ENCODE results near the gene PRR14L. TPM values are rescaled to one million over a fixed set of nuclear protein-coding genes. Genes with fewer than 3 reads are reported as not detected.
"Not testable (repeated sequence)": the region's sequence is repeated elsewhere in the genome, so short reads cannot be mapped to it uniquely, and the experiment has no call there.

PRR14L gene
- total RNA-seq, 2 donors from 2014 or later, result 50.3 to 57.4 TPM

DNA sequence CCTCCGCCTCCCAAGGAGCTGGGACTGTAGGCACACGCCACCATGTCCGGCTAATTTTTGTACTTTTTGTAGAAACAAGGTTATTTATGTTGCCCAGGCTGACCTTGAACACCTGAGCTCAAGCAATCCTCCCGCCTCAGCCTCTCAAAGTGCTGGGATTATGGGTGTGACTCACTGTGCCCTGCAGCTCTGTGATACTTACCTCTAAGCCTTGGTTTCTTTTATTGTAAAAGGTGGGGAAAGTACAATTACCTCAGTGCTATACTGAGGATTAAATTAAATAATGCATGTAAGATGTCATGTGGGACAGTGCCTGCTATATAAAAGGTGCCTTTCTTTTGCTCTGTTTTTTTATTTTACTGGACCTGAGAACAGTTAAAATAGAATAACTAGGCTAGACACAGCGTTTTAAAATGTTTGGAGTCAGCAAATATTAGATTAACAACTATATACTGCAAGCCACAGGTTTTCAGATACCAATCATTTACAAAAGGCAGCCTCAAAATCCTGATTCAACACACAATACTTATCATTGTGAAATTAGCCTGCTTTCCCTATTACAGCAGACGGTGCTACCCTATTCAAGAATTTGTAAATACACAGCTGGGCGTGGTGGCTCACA, 30.0 kb downstream of the PRR14L start:
- Mint-ChIP-seq H3K9me3 (no peaks in the 10 kb centered on the region), H3K27ac (peak overlapping the region in 1 of 2 donors; percentile 14), H3K36me3 (peaks cover 22 to 26% of the 10 kb centered on the region in 2 donors)
- ATAC-seq (no peak), DNase-seq (ENCODE audit: low spot score in 2 of 2) (no peak)

GRCh38 chr22:31715147-31715778, 34.7 kb downstream of the PRR14L start:
- DNase-seq (ENCODE audit: low spot score in 2 of 2), result no peak
- H3K27ac Mint-ChIP-seq, result peak overlapping the region in 1 of 2 donors; percentile 37
- H3K9me3 Mint-ChIP-seq, result no peaks in the 10 kb centered on the region
- ATAC-seq, result no peak
- peaks cover 28 to 33% of the 10 kb centered on the region in 2 donors for H3K36me3 Mint-ChIP-seq

GRCh38 chr22:31711226-31711625, 38.7 kb downstream of the PRR14L start:
- not testable (repeated sequence) for DNase-seq (ENCODE audit: low spot score in 2 of 2); ATAC-seq; H3K9me3 Mint-ChIP-seq
- H3K36me3 Mint-ChIP-seq, result peaks cover 18 to 24% of the 10 kb centered on the region in 2 donors
- H3K27ac Mint-ChIP-seq, result peak overlapping the region in 1 of 2 donors; percentile 74

GRCh38 chr22:31707519-31707918, 42.4 kb downstream of the PRR14L start:
- ATAC-seq, result no peak
- Mint-ChIP-seq H3K27ac (no peak overlapping the region), H3K36me3 (peaks cover 8 to 22% of the 10 kb centered on the region in 2 donors), H3K9me3 (no peaks in the 10 kb centered on the region)
- no peak for DNase-seq (ENCODE audit: low spot score in 2 of 2)

GRCh38 chr22:31695423-31695822, 54.5 kb downstream of the PRR14L start:
- H3K9me3 Mint-ChIP-seq, result no peaks in the 10 kb centered on the region
- ATAC-seq, result peak in 1 of 2 donors; percentile 21
- peaks cover 0 to 16% of the 10 kb centered on the region in 2 donors for H3K36me3 Mint-ChIP-seq
- H3K27ac Mint-ChIP-seq, result no peak overlapping the region
- no peak for DNase-seq (ENCODE audit: low spot score in 2 of 2)

DNA sequence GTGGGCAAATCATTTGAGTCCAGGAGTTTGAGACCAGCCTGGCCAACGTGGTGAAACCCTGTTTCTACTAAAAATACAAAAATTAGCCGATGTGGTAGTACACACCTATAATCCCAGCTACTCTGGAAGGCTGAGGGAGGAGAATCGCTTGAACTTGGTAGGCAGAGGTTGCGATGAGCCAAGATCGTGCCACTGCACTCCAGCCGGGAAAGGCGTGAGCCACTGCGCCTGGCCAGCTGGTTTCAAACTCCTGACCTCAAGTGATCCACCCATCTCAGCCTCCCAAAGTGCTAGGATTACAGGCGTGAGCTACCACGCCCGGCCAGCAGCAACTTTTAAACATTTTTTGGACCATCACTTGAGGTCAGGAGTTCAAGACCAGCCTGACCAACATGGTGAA, 55.9 kb downstream of the PRR14L start:
- Mint-ChIP-seq H3K36me3 (peaks cover 0 to 16% of the 10 kb centered on the region in 2 donors), H3K27ac (peak overlapping the region in 1 of 2 donors; percentile 60)
- not testable (repeated sequence) for DNase-seq (ENCODE audit: low spot score in 2 of 2); H3K9me3 Mint-ChIP-seq; ATAC-seq

- Mint-ChIP-seq H3K36me3 (peaks cover 0 to 23% of the 10 kb centered on the region in 2 donors), H3K27ac (peak overlapping the region in 1 of 2 donors; percentile 42), H3K9me3 (no peaks in the 10 kb centered on the region)
- DNase-seq (ENCODE audit: low spot score in 2 of 2) (no peak), ATAC-seq (peak; percentile 75 to 86)
Measured at GRCh38 chr22:31692186-31692886, 57.6 kb downstream of the PRR14L start.

DNA sequence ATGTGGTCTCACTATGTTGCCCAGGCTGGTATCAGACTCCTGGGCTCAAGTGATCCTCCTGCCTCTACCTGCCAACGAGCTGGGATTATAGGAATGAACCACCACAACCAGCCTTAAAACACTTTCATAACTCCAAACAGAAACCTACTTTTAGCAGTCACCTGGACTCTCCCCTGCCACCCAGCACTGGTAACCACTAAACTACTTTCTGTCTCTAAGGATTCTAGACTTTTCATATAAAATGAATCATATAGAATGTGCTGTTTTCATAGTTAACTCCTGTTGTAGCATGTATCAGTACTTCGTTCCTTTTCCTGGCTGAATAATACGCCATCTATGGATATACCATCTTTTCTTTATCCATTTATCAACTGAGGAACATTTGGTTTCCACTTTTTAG, 58.5 kb downstream of the PRR14L start:
- H3K27ac Mint-ChIP-seq, result peak overlapping the region in 1 of 2 donors; percentile 42
- H3K36me3 Mint-ChIP-seq, result peaks cover 0 to 23% of the 10 kb centered on the region in 2 donors
- no peak for DNase-seq (ENCODE audit: low spot score in 2 of 2)
- ATAC-seq, result peak; percentile 54 to 60
- no peaks in the 10 kb centered on the region for H3K9me3 Mint-ChIP-seq

DNA sequence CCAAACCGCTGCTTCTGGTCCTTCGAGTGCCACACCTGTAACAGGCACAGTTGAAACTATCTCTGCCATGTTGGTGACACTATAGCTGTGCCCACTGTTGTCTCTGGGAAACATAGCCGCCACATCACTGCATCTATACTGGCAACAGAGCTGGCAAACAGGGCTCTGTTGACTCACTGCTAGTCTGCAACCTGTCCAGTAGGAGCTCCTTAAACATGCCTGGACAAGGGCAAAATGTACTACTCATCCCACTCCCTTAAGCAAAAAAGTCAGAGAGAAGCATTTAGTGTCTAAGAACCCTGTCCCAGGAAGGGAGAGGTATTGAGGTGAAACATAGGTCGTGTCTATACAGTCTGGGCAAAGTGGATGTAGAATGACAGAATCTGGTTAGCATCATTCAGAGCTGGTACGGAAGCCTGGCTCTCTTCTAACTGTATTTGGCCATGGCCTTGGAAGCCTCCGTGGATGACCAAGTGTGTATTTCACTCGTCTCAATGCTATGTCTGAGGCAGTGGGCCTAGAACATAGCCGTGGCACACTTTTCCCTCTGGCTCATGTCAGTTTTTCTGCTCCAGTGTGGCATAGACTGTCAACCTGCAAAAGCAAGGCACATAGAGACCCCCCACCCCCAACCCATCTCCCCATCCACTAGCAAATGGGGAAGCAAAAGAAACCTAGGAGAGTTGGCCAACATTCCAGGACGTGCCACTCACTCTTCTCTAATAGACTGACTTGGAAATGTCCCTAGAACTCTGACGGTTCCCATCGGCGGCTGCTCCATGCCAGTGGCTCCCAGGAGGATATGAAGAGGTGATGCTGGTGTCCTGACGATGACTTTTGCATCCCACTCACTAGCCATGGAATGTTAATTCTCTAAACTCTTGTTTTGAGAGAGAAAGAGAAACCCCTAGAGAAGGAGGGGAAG, 66.5 kb downstream of the PRR14L start:
- peaks cover 5 to 14% of the 10 kb centered on the region in 2 donors for H3K36me3 Mint-ChIP-seq
- no peak for DNase-seq (ENCODE audit: low spot score in 2 of 2)
- peak overlapping the region; percentile 37 to 79 for H3K27ac Mint-ChIP-seq
- peak in 1 of 2 donors; percentile 33 for ATAC-seq
- H3K9me3 Mint-ChIP-seq, result no peaks in the 10 kb centered on the region

- ATAC-seq (no peak), DNase-seq (ENCODE audit: low spot score in 2 of 2) (no peak)
- Mint-ChIP-seq H3K36me3 (peaks cover 5 to 7% of the 10 kb centered on the region in 2 donors), H3K27ac (peak overlapping the region in 1 of 2 donors; percentile 37), H3K9me3 (no peaks in the 10 kb centered on the region)
Measured at GRCh38 chr22:31682751-31683150, 67.2 kb downstream of the PRR14L start.

DNA sequence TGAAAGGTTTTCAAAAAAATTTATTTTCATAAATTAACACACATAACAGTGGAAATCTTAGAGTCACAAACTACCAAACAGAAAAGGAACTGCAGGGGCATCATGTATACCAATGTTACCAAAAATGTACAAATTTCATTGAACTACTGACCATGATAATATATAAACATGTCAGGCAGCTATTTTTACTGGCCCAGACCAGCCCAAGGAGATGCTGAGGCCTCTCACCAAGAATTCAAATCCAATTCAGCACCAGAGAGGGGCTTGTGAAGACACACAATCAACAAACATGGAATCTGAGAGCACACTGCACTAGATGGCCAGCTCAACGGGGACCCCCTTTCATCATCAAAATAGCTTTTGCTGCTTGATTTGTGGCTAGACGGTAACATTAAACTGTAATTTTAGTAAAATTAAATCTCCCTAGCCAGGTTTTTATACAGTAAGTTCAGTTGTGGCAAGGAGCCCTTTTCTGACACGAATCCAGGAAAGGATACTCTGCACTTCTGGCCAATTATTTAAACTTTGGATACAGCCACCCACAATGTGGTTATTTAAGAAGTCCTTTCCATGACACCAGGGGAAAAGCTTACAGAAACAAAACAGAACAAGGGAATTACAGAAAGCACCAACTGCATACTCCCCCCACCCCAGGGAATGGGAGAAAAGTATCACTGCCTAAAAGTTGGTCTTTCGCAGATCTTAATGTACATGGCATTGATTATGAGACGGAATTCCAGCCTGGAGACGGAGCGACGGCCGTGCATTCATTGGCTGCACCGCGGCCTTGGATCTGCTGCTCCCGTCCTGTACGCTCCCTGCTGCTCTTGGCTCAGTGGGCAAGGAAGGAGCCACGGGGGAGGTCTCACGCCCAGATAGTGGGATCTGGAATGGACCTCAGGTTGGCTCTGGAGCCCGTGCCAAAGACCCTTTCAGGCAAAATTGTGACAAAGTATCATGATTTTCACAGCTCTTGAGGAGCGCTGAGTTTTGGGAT, 68.3 kb downstream of the PRR14L start:
- Mint-ChIP-seq H3K27ac (peak overlapping the region in 1 of 2 donors; percentile 37), H3K9me3 (no peaks in the 10 kb centered on the region), H3K36me3 (peaks cover 5 to 11% of the 10 kb centered on the region in 2 donors)
- DNase-seq (ENCODE audit: low spot score in 2 of 2), result no peak
- no peak for ATAC-seq

GRCh38 chr22:31680861-31681341, 69.0 kb downstream of the PRR14L start:
- Mint-ChIP-seq H3K36me3 (peaks cover 5 to 13% of the 10 kb centered on the region in 2 donors), H3K27ac (no peak overlapping the region), H3K9me3 (no peaks in the 10 kb centered on the region)
- no peak for DNase-seq (ENCODE audit: low spot score in 2 of 2)
- no peak for ATAC-seq

DNA sequence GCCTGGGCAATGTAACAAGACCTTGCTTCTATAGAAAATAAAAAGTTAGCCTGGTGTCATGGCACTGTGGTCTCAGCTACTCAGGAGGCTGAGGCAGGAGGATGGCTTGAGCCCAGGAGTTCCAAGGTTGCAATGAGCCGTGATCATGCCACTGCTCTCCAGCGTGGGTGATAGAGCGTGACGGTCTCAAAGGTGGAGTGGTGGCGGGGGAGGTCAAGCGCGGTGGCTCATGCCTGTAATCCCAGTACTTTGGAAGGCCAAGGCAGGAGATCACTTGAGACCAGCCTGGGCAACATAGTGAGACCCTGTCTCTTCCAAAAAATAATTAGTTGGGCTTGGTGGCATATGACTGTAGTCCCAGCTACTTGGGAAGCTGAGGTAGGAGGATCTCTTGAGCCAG, 71.2 kb downstream of the PRR14L start:
- DNase-seq (ENCODE audit: low spot score in 2 of 2) (no peak), ATAC-seq (no peak)
- Mint-ChIP-seq H3K27ac (peak overlapping the region in 1 of 2 donors; percentile 72), H3K36me3 (peaks cover 0 to 6% of the 10 kb centered on the region in 2 donors), H3K9me3 (no peaks in the 10 kb centered on the region)

DNA sequence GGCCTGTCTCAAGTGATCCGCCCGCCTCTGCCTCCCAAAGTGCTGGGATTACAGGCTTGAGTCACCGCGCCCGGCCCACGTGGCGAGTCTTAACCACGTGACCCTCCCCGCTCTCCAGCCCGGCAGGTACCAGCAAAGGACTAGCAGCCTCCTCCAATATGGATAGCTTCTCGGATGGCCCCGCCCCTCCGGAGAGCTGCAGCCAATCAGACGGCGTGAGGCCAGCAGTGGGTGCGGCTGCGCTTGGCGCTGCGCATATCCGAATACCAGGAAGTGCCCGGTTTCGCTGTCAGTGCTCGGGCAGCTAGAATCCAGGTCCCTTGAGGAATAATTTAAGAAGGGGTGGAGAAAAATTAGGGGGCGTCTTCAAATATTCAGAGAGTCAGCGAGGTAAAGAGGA, 73.2 kb downstream of the PRR14L start:
- Mint-ChIP-seq H3K27ac (peak overlapping the region; percentile 77 to 99), H3K36me3 (peaks cover 0 to 6% of the 10 kb centered on the region in 2 donors), H3K9me3 (no peaks in the 10 kb centered on the region)
- ATAC-seq, result peak; percentile 100
- DNase-seq (ENCODE audit: low spot score in 2 of 2), result peak; percentile 91 to 97

DNA sequence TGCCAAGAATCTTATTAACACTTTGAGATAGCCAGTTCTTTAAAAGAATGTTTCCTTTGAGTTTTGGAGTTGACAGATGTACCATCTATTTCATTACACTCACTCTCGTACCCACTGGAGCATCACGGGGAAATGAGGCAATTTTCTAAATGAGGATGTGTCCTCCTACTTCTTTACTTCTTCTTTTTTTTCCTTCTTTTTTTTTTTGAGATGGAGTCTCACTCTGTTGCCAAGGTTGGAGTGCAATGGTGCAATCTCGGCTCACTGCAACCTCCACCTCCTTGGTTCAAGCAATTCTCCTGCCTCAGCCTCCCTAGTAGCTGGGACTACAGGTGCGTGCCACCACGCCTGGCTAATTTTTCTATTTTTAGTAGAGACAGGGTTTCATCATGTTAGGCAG, 75.7 kb downstream of the PRR14L start:
- H3K27ac Mint-ChIP-seq; DNase-seq (ENCODE audit: low spot score in 2 of 2); H3K9me3 Mint-ChIP-seq; H3K36me3 Mint-ChIP-seq; ATAC-seq: not testable (repeated sequence)
